ENCODE data around the gene HIVEP3. TPM values are rescaled to one million over a fixed set of nuclear protein-coding genes. Genes with fewer than 3 reads are reported as not detected.

Gene HIVEP3
- total RNA-seq, 5 donors from 2014 or later (not counting 1 experiment from before 2014, with no cell fraction given), result 7.0 to 15.3 (median 8.8) TPM

DNA sequence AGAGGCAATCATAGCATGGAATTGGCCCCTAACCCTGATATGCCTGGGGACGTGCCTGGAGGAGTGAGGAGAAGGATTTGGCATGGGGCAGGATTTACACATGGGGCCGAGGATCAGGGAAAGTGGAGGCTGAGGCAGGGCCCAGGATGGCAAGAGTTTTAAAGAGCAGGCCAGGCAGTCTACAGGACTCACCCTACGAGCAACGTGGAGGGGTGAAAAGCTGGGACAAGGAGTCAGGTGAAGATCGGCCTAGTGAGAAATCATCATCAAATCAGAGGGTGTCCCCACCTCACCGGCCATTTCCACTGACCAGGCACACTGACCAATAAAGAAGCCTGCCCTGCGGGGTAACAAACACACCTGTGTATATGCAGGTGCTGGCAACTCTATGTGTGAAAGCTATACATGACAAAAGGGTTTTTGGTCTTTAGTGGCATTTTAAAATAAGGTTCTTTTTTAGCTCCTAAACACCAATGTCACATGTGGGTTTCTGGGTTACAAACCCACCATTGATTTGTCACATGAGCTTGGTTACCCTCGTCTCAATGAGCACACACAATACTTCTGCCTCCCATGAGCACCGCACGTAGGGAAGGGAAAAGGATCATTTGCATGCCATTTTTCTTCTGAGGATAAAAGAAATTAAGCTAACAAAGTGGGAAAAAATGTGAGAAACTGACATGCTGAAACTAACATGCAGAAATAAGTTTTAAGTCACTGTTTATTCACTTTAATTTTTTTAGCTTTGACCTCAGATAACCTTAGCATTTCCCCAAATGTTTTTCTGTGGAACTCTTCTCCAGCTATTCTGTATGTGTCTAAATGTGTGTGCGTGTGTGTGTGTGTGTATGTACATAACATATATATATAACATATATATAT is 266.1 kb downstream of the HIVEP3 start:
- Histone ChIP-seq H3K27ac (ENCODE audit: low read length) (no peak overlapping the region), H3K4me3 (ENCODE audit: control insufficient read depth in 1 of 2, extremely low read depth in 1 of 2, low read length in 1 of 2) (no peak overlapping the region), H3K9me3 (no peaks in the 10 kb centered on the region), H3K36me3 (ENCODE audit: control insufficient read depth in 2 of 2, extremely low read depth in 1 of 2, insufficient read depth in 1 of 2, low read length in 1 of 2) (no peaks in the 10 kb centered on the region), H3K4me1 (ENCODE audit: control insufficient read depth in 1 of 2, extremely low read depth in 1 of 2, insufficient read depth in 2 of 2, low read length in 2 of 2) (peaks cover 15 to 36% of the 10 kb centered on the region in 2 experiments), H3K27me3 (replicated peaks in 1 of 2; ENCODE audit: control insufficient read depth in 2 of 2, extremely low read depth in 1 of 2, insufficient read depth in 2 of 2, low read length in 1 of 2) (no peaks in the 10 kb centered on the region)
- Mint-ChIP-seq H3K27ac (no peak overlapping the region), H3K9me3 (no peaks in the 10 kb centered on the region), H3K4me1 (peaks cover 42 to 53% (median 51%) of the 10 kb centered on the region in 3 donors), H3K4me3 (no peak overlapping the region), H3K27me3 (no peaks in the 10 kb centered on the region), H3K36me3 (no peaks in the 10 kb centered on the region)
- WGBS (ENCODE audit: insufficient coverage), result 97% methylated on average over 4 of the region's 11 CpGs
- ATAC-seq (replicated peaks in 1 of 4), result no peak
- ChIA-PET POLR2A (no interaction called here), CTCF (no interaction called here)
- DNase-seq, result no peak

- H3K27ac Mint-ChIP-seq, result peak overlapping the region; percentile 2 to 52
- Histone ChIP-seq H3K36me3 (ENCODE audit: control insufficient read depth in 2 of 2, extremely low read depth in 1 of 2, insufficient read depth in 1 of 2, low read length in 1 of 2) (no peaks in the 10 kb centered on the region), H3K4me3 (ENCODE audit: control insufficient read depth in 1 of 2, extremely low read depth in 1 of 2, low read length in 1 of 2) (no peak overlapping the region), H3K27ac (ENCODE audit: low read length) (no peak overlapping the region), H3K27me3 (replicated peaks in 1 of 2; ENCODE audit: control insufficient read depth in 2 of 2, extremely low read depth in 1 of 2, insufficient read depth in 2 of 2, low read length in 1 of 2) (no peaks in the 10 kb centered on the region), H3K9me3 (no peaks in the 10 kb centered on the region), H3K4me1 (ENCODE audit: control insufficient read depth in 1 of 2, extremely low read depth in 1 of 2, insufficient read depth in 2 of 2, low read length in 2 of 2) (peaks cover 5 to 15% of the 10 kb centered on the region in 2 experiments)
- H3K36me3 Mint-ChIP-seq, result no peaks in the 10 kb centered on the region
- H3K9me3 Mint-ChIP-seq, result no peaks in the 10 kb centered on the region
- peak overlapping the region in 2 of 3 donors; percentile 10 to 16 for H3K4me3 Mint-ChIP-seq
- ATAC-seq (replicated peaks in 1 of 4), result peak in 3 of 4 experiments; percentile 40 to 80 (median 56)
- H3K27me3 Mint-ChIP-seq, result no peaks in the 10 kb centered on the region
- peak in 5 of 35 experiments; percentile 10 to 46 (median 32) for DNase-seq
- ChIA-PET POLR2A (interaction anchor here (0.6 to 0.7 kb wide), 2 partner anchors 305 to 1257 kb away, joined by 3 to 7 read pairs; no protein-coding TSS in a partner anchor), CTCF (no interaction called here)
- WGBS (ENCODE audit: insufficient coverage), result 41% methylated on average over 9 of the region's 11 CpGs
- peaks cover 21 to 38% (median 31%) of the 10 kb centered on the region in 3 donors for H3K4me1 Mint-ChIP-seq
These were observed 268.5 kb downstream of the HIVEP3 start for GRCh38 chr1:41650028-41650880.

GRCh38 chr1:41649396-41650027 is 269.2 kb downstream of the HIVEP3 start:
- H3K9me3 ChIP-seq, result no peaks in the 10 kb centered on the region
- H3K4me3 ChIP-seq (ENCODE audit: control insufficient read depth in 1 of 2, extremely low read depth in 1 of 2, low read length in 1 of 2), result no peak overlapping the region
- H3K27ac ChIP-seq (ENCODE audit: low read length), result no peak overlapping the region
- Mint-ChIP-seq H3K27ac (no peak overlapping the region), H3K4me1 (peaks cover 21 to 38% (median 31%) of the 10 kb centered on the region in 3 donors), H3K27me3 (no peaks in the 10 kb centered on the region), H3K4me3 (peak overlapping the region in 1 of 3 donors; percentile 16), H3K9me3 (no peaks in the 10 kb centered on the region), H3K36me3 (no peaks in the 10 kb centered on the region)
- WGBS (ENCODE audit: insufficient coverage), result 100% methylated on average over 4 of the region's 9 CpGs
- H3K36me3 ChIP-seq (ENCODE audit: control insufficient read depth in 2 of 2, extremely low read depth in 1 of 2, insufficient read depth in 1 of 2, low read length in 1 of 2), result no peaks in the 10 kb centered on the region
- ATAC-seq (replicated peaks in 1 of 4) (no peak), DNase-seq (no peak)
- CTCF ChIA-PET, result no interaction called here
- POLR2A ChIA-PET, result no interaction called here
- peaks cover 5 to 15% of the 10 kb centered on the region in 2 experiments for H3K4me1 ChIP-seq (ENCODE audit: control insufficient read depth in 1 of 2, extremely low read depth in 1 of 2, insufficient read depth in 2 of 2, low read length in 2 of 2)
- H3K27me3 ChIP-seq (replicated peaks in 1 of 2; ENCODE audit: control insufficient read depth in 2 of 2, extremely low read depth in 1 of 2, insufficient read depth in 2 of 2, low read length in 1 of 2), result no peaks in the 10 kb centered on the region

- CTCF ChIA-PET, result no interaction called here
- WGBS (ENCODE audit: insufficient coverage), result 100% methylated on average over 3 of the region's 6 CpGs
- Histone ChIP-seq H3K36me3 (ENCODE audit: control insufficient read depth in 2 of 2, extremely low read depth in 1 of 2, insufficient read depth in 1 of 2, low read length in 1 of 2) (no peaks in the 10 kb centered on the region), H3K27ac (ENCODE audit: low read length) (no peak overlapping the region), H3K27me3 (replicated peaks in 1 of 2; ENCODE audit: control insufficient read depth in 2 of 2, extremely low read depth in 1 of 2, insufficient read depth in 2 of 2, low read length in 1 of 2) (no peaks in the 10 kb centered on the region), H3K4me1 (ENCODE audit: control insufficient read depth in 1 of 2, extremely low read depth in 1 of 2, insufficient read depth in 2 of 2, low read length in 2 of 2) (peaks cover 5 to 15% of the 10 kb centered on the region in 2 experiments), H3K4me3 (ENCODE audit: control insufficient read depth in 1 of 2, extremely low read depth in 1 of 2, low read length in 1 of 2) (no peak overlapping the region), H3K9me3 (no peaks in the 10 kb centered on the region)
- H3K27ac Mint-ChIP-seq, result no peak overlapping the region
- H3K36me3 Mint-ChIP-seq, result no peaks in the 10 kb centered on the region
- DNase-seq, result no peak
- H3K27me3 Mint-ChIP-seq, result no peaks in the 10 kb centered on the region
- no peaks in the 10 kb centered on the region for H3K9me3 Mint-ChIP-seq
- H3K4me3 Mint-ChIP-seq, result no peak overlapping the region
- ATAC-seq (replicated peaks in 1 of 4), result no peak
- POLR2A ChIA-PET, result no interaction called here
- peaks cover 21 to 35% (median 29%) of the 10 kb centered on the region in 3 donors for H3K4me1 Mint-ChIP-seq
These were observed 269.9 kb downstream of the HIVEP3 start for GRCh38 chr1:41648844-41649243.

DNA sequence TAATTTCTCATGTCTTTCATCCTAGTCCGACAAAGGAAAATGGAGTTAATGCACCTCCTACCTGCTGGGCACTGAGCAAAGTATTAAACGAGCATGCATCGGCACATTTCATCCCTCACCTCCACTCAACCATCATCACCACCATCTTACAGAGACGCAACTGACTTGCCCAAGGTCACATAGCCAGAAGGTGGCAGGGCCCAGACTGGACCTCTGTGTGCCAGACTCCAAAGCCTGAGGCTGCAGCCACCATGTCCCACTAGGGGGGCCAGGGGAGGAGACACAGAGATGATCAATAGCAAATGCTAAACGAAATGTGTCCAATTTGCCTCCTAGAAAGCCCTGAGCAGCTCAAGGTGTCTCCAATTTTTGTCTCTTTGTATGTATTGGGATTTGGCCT is 270.5 kb downstream of the HIVEP3 start:
- CTCF ChIA-PET, result no interaction called here

More for the DNA sequence above, 270.5 kb downstream of the HIVEP3 start:
- H3K27me3 ChIP-seq (replicated peaks in 1 of 2; ENCODE audit: control insufficient read depth in 2 of 2, extremely low read depth in 1 of 2, insufficient read depth in 2 of 2, low read length in 1 of 2), result no peaks in the 10 kb centered on the region
- POLR2A ChIA-PET, result no interaction called here
- WGBS (ENCODE audit: insufficient coverage), result 100% methylated on average over 4 of the region's 5 CpGs
- DNase-seq (no peak), ATAC-seq (replicated peaks in 1 of 4) (no peak)
- H3K27me3 Mint-ChIP-seq, result no peaks in the 10 kb centered on the region
- no peak overlapping the region for H3K27ac ChIP-seq (ENCODE audit: low read length)
- no peak overlapping the region for H3K27ac Mint-ChIP-seq
- peaks cover 19 to 30% (median 24%) of the 10 kb centered on the region in 3 donors for H3K4me1 Mint-ChIP-seq
- H3K4me3 Mint-ChIP-seq, result no peak overlapping the region
- no peaks in the 10 kb centered on the region for H3K36me3 Mint-ChIP-seq
- H3K9me3 Mint-ChIP-seq, result no peaks in the 10 kb centered on the region
- H3K36me3 ChIP-seq (ENCODE audit: control insufficient read depth in 2 of 2, extremely low read depth in 1 of 2, insufficient read depth in 1 of 2, low read length in 1 of 2), result no peaks in the 10 kb centered on the region
- H3K4me3 ChIP-seq (ENCODE audit: control insufficient read depth in 1 of 2, extremely low read depth in 1 of 2, low read length in 1 of 2), result no peak overlapping the region
- H3K4me1 ChIP-seq (ENCODE audit: control insufficient read depth in 1 of 2, extremely low read depth in 1 of 2, insufficient read depth in 2 of 2, low read length in 2 of 2), result peaks cover 5 to 15% of the 10 kb centered on the region in 2 experiments
- H3K9me3 ChIP-seq, result no peaks in the 10 kb centered on the region

Data from T-cell (primary cell).